Measurements from ENCODE around the gene SLC9A9. TPM values are rescaled to one million over a fixed set of nuclear protein-coding genes. Genes with fewer than 3 reads are reported as not detected.

The SLC9A9 gene
- total and polyA plus RNA-seq, 9 of the 15 experiments (the other 6 are each of a cell fraction or from before 2014, with no cell fraction given): 0.03 to 0.13 TPM; not detected in 7

DNA sequence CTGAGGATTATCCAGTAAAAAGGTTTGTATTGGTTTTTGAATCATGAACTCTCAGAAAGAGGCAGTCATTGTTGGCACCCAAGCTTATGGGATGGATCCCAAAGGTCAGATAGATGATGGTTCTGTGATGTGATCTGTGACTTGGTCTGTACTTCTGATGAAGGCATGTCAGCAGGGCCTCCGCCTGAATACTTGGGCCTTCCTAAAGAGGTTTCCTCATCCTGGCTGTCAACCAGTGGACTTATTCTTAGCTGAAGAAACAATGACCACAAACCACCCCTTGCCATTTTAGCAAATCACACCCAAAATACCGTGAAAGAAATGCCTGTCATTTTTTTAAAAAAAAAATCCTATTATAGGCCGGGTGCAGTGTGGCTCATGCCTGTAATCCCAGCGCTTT is 48.2 kb upstream of the SLC9A9 start (continued):
- no peak for TF ChIP-seq MYBL2 (IDR thresholded peaks at IDR 0.05; ENCODE audit: low read depth)
- TF ChIP-seq MYBL2 (CRISPR knock-in tag; IDR thresholded peaks at IDR 0.05; ENCODE audit: borderline replicate concordance): no peak
- TF ChIP-seq ZNF324 (CRISPR knock-in tag; IDR thresholded peaks at IDR 0.05): no peak
- TF ChIP-seq, protein P1, sequence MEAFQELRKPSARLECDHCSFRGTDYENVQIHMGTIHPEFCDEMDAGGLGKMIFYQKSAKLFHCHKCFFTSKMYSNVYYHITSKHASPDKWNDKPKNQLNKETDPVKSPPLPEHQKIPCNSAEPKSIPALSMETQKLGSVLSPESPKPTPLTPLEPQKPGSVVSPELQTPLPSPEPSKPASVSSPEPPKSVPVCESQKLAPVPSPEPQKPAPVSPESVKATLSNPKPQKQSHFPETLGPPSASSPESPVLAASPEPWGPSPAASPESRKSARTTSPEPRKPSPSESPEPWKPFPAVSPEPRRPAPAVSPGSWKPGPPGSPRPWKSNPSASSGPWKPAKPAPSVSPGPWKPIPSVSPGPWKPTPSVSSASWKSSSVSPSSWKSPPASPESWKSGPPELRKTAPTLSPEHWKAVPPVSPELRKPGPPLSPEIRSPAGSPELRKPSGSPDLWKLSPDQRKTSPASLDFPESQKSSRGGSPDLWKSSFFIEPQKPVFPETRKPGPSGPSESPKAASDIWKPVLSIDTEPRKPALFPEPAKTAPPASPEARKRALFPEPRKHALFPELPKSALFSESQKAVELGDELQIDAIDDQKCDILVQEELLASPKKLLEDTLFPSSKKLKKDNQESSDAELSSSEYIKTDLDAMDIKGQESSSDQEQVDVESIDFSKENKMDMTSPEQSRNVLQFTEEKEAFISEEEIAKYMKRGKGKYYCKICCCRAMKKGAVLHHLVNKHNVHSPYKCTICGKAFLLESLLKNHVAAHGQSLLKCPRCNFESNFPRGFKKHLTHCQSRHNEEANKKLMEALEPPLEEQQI (IDR thresholded peaks at IDR 0.05): no peak
- TF ChIP-seq, protein P2, sequence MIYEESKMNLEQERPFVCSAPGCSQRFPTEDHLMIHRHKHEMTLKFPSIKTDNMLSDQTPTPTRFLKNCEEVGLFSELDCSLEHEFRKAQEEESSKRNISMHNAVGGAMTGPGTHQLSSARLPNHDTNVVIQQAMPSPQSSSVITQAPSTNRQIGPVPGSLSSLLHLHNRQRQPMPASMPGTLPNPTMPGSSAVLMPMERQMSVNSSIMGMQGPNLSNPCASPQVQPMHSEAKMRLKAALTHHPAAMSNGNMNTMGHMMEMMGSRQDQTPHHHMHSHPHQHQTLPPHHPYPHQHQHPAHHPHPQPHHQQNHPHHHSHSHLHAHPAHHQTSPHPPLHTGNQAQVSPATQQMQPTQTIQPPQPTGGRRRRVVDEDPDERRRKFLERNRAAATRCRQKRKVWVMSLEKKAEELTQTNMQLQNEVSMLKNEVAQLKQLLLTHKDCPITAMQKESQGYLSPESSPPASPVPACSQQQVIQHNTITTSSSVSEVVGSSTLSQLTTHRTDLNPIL (CRISPR knock-in tag; IDR thresholded peaks at IDR 0.05): no peak
- TF ChIP-seq, protein P3, sequence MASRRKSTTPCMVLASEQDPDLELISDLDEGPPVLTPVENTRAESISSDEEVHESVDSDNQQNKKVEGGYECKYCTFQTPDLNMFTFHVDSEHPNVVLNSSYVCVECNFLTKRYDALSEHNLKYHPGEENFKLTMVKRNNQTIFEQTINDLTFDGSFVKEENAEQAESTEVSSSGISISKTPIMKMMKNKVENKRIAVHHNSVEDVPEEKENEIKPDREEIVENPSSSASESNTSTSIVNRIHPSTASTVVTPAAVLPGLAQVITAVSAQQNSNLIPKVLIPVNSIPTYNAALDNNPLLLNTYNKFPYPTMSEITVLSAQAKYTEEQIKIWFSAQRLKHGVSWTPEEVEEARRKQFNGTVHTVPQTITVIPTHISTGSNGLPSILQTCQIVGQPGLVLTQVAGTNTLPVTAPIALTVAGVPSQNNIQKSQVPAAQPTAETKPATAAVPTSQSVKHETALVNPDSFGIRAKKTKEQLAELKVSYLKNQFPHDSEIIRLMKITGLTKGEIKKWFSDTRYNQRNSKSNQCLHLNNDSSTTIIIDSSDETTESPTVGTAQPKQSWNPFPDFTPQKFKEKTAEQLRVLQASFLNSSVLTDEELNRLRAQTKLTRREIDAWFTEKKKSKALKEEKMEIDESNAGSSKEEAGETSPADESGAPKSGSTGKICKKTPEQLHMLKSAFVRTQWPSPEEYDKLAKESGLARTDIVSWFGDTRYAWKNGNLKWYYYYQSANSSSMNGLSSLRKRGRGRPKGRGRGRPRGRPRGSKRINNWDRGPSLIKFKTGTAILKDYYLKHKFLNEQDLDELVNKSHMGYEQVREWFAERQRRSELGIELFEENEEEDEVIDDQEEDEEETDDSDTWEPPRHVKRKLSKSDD (conservative IDR thresholded peaks at IDR 0.05; ENCODE audit: low read length): no peak
- TF ChIP-seq BRD4 (IDR thresholded peaks at IDR 0.05): no peak
- TF ChIP-seq, protein P4, sequence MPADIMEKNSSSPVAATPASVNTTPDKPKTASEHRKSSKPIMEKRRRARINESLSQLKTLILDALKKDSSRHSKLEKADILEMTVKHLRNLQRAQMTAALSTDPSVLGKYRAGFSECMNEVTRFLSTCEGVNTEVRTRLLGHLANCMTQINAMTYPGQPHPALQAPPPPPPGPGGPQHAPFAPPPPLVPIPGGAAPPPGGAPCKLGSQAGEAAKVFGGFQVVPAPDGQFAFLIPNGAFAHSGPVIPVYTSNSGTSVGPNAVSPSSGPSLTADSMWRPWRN (IDR thresholded peaks at IDR 0.05; ENCODE audit: low read depth): no peak
- TF ChIP-seq, protein P5, sequence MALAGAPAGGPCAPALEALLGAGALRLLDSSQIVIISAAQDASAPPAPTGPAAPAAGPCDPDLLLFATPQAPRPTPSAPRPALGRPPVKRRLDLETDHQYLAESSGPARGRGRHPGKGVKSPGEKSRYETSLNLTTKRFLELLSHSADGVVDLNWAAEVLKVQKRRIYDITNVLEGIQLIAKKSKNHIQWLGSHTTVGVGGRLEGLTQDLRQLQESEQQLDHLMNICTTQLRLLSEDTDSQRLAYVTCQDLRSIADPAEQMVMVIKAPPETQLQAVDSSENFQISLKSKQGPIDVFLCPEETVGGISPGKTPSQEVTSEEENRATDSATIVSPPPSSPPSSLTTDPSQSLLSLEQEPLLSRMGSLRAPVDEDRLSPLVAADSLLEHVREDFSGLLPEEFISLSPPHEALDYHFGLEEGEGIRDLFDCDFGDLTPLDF (CRISPR knock-in tag; IDR thresholded peaks at IDR 0.05): no peak
